ENCODE results near the gene ERO1A. TPM values are rescaled to one million over a fixed set of nuclear protein-coding genes. Genes with fewer than 3 reads are reported as not detected.

The ERO1A gene
- polyA plus RNA-seq, 1 donor (not counting 4 experiments of a cell fraction or from before 2014, with no cell fraction given) = 131 TPM

DNA sequence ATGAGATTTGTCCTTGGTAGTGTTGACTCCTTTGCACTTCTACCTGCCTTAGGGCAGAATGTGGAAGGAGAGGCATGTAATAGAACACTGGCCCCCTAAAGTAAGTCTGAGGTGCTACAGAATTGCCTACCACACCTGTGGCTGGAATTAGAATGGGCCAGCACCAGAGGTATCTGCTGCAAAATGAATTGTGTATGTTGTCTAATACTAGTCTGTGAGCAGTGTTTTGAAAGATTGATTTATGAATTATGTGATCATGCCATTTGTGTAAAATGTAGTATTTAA is 28.9 kb upstream of the ERO1A start:
- no peak for TF ChIP-seq EZH2 (IDR thresholded peaks at IDR 0.05; ENCODE audit: low read length)
- TF ChIP-seq, protein P1, sequence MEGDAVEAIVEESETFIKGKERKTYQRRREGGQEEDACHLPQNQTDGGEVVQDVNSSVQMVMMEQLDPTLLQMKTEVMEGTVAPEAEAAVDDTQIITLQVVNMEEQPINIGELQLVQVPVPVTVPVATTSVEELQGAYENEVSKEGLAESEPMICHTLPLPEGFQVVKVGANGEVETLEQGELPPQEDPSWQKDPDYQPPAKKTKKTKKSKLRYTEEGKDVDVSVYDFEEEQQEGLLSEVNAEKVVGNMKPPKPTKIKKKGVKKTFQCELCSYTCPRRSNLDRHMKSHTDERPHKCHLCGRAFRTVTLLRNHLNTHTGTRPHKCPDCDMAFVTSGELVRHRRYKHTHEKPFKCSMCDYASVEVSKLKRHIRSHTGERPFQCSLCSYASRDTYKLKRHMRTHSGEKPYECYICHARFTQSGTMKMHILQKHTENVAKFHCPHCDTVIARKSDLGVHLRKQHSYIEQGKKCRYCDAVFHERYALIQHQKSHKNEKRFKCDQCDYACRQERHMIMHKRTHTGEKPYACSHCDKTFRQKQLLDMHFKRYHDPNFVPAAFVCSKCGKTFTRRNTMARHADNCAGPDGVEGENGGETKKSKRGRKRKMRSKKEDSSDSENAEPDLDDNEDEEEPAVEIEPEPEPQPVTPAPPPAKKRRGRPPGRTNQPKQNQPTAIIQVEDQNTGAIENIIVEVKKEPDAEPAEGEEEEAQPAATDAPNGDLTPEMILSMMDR (optimal IDR thresholded peaks at IDR 0.05 in 1 of 3, IDR thresholded peaks at IDR 0.05 in 1 of 3, conservative IDR thresholded peaks at IDR 0.05 in 1 of 3; ENCODE audit: extremely low read depth in 1 of 3, insufficient read depth in 2 of 3, low read length in 3 of 3) = no peak
- no peaks in the 10 kb centered on the region for H3K27me3 ChIP-seq (ENCODE audit: control insufficient read depth, extremely low read depth, insufficient read depth, low read length)
- H3K79me2 ChIP-seq (ENCODE audit: control insufficient read depth, insufficient read depth, low read length) = peaks cover 6% of the 10 kb centered on the region
- no peak overlapping the region for H3K27ac ChIP-seq (ENCODE audit: control insufficient read depth, insufficient read depth, low read length)
- H3K9me1 ChIP-seq (ENCODE audit: control insufficient read depth, extremely low read depth, insufficient read depth, low read length) = no peaks in the 10 kb centered on the region
- dilution Hi-C loops (cut with MboI; ENCODE audit: extremely low pct_ligation_motif_present, low sequenced_read_pairs) = no loop called here
- DNase-seq (ENCODE audit: low read depth, low spot score) (no peak), FAIRE-seq (no peak)
- peaks cover 2% of the 10 kb centered on the region for H4K20me1 ChIP-seq (ENCODE audit: control insufficient read depth, extremely low read depth, insufficient read depth, low read length)
- H3K4me3 ChIP-seq (ENCODE audit: control insufficient read depth in 2 of 3, extremely low read depth in 1 of 3, insufficient read depth in 2 of 3, low read depth in 1 of 3, low read length in 3 of 3) = no peak overlapping the region
- H3K36me3 ChIP-seq (ENCODE audit: control insufficient read depth in 2 of 2, extremely low read depth in 1 of 2, insufficient read depth in 2 of 2, low read length in 2 of 2) = peaks cover 16 to 45% of the 10 kb centered on the region in 2 experiments
- H3K4me2 ChIP-seq (ENCODE audit: control insufficient read depth, extremely low read depth, insufficient read depth, low read depth, low read length) = no peak overlapping the region
- H3K9me3 ChIP-seq (ENCODE audit: control insufficient read depth, low read depth, low read length) = no peaks in the 10 kb centered on the region
- H3K4me1 ChIP-seq (ENCODE audit: control insufficient read depth, extremely low read depth, insufficient read depth, low read length) = no peaks in the 10 kb centered on the region
- H3K9ac ChIP-seq (ENCODE audit: control insufficient read depth, extremely low read depth, insufficient read depth, low read length) = no peak overlapping the region
- H2AFZ ChIP-seq (ENCODE audit: control insufficient read depth, low read length) = no peak overlapping the region

DNA sequence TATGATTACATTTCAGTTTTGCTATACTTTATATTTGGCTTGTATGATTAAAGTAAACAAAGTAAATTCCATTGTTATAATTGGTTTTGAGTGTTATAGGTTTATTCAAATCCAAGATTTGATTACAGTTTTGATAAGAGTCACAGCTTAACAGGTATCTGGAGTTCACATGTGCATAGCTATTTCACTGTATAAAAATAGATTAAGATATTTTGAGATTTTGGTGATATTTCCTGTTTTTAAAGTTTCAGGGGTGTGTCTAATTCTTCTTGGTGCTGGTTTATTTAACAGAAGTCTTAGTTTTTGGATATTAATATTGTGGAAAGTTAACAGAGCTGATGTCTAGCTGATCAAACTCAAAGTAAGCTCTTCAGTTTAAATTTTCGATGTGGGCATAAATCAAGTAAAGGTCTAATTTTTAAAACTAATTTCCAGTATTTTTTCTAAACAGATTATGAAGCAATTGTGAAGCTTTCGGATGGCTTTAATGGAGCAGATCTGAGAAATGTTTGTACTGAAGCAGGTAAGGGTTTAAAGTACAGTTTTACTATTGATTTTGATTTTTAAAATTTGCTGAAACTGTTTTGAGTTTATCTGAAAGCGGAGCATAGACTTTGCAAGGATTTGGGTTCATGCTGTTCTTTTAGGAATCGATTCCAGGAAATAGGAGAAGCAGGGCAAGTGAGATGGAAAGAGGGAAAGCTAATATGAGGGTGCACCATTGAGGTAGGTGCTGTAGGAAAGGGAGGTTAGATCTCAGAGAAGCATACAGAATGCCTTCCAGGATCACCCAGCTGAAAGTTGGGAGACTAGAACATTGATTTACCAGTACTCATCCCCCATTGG is 28.4 kb upstream of the ERO1A start:
- dilution Hi-C loops (cut with MboI; ENCODE audit: extremely low pct_ligation_motif_present, low sequenced_read_pairs) = no loop called here
- Histone ChIP-seq H3K9me3 (ENCODE audit: control insufficient read depth, low read depth, low read length) (no peaks in the 10 kb centered on the region), H3K36me3 (ENCODE audit: control insufficient read depth in 2 of 2, extremely low read depth in 1 of 2, insufficient read depth in 2 of 2, low read length in 2 of 2) (peaks cover 16 to 44% of the 10 kb centered on the region in 2 experiments), H3K9me1 (ENCODE audit: control insufficient read depth, extremely low read depth, insufficient read depth, low read length) (no peaks in the 10 kb centered on the region), H3K4me2 (ENCODE audit: control insufficient read depth, extremely low read depth, insufficient read depth, low read depth, low read length) (no peak overlapping the region), H3K9ac (ENCODE audit: control insufficient read depth, extremely low read depth, insufficient read depth, low read length) (no peak overlapping the region), H2AFZ (ENCODE audit: control insufficient read depth, low read length) (no peak overlapping the region), H3K27me3 (ENCODE audit: control insufficient read depth, extremely low read depth, insufficient read depth, low read length) (no peaks in the 10 kb centered on the region), H3K4me3 (ENCODE audit: control insufficient read depth in 2 of 3, extremely low read depth in 1 of 3, insufficient read depth in 2 of 3, low read depth in 1 of 3, low read length in 3 of 3) (no peak overlapping the region), H4K20me1 (ENCODE audit: control insufficient read depth, extremely low read depth, insufficient read depth, low read length) (peaks cover 2% of the 10 kb centered on the region), H3K79me2 (ENCODE audit: control insufficient read depth, insufficient read depth, low read length) (peaks cover 6% of the 10 kb centered on the region), H3K27ac (ENCODE audit: control insufficient read depth, insufficient read depth, low read length) (no peak overlapping the region), H3K4me1 (ENCODE audit: control insufficient read depth, extremely low read depth, insufficient read depth, low read length) (no peaks in the 10 kb centered on the region)
- DNase-seq (ENCODE audit: low read depth, low spot score) = no peak
- FAIRE-seq = no peak
- no peak for TF ChIP-seq EZH2 (IDR thresholded peaks at IDR 0.05; ENCODE audit: low read length)
- TF ChIP-seq, protein P1 (optimal IDR thresholded peaks at IDR 0.05 in 1 of 3, IDR thresholded peaks at IDR 0.05 in 1 of 3, conservative IDR thresholded peaks at IDR 0.05 in 1 of 3; ENCODE audit: extremely low read depth in 1 of 3, insufficient read depth in 2 of 3, low read length in 3 of 3) = no peak
